ENCODE results near the gene TMEM41A. TPM values are rescaled to one million over a fixed set of nuclear protein-coding genes. Genes with fewer than 3 reads are reported as not detected.

TMEM41A gene
- total RNA-seq, 1 experiment from 2014 or later, result 30.2 TPM

GRCh38 chr3:185517387-185518130 is 18.7 kb upstream of the TMEM41A start:
- ATAC-seq, result no peak
- ChIA-PET POLR2A (interaction anchor here (0.7 kb wide), 1 partner anchor 695 kb away, joined by 3 read pairs; no protein-coding TSS in a partner anchor), CTCF (no interaction called here)
- Histone ChIP-seq H3K4me1 (ENCODE audit: control insufficient read depth, insufficient read depth, low read length) (no peaks in the 10 kb centered on the region), H3K36me3 (ENCODE audit: control insufficient read depth, insufficient read depth, low read length) (no peaks in the 10 kb centered on the region), H3K9me3 (ENCODE audit: control insufficient read depth, insufficient read depth, low read depth, low read length) (no peaks in the 10 kb centered on the region), H3K4me3 (ENCODE audit: low read depth in 2 of 2, low read length in 2 of 2) (no peak overlapping the region), H3K27me3 (ENCODE audit: control insufficient read depth, insufficient read depth, low read length) (no peaks in the 10 kb centered on the region), H3K27ac (ENCODE audit: low read length) (no peak overlapping the region)
- in situ Hi-C loops (cut with HindIII; ENCODE audit: low pct_unique_long_range_greater_than_20kb, low sequenced_read_pairs), result no loop called here
- intact Hi-C loops (cut with micrococcal nuclease; ENCODE audit: unreplicated experiment), result no loop called here
- no peak for DNase-seq (ENCODE audit: low read depth, low spot score)
- TF ChIP-seq SIN3A (IDR thresholded peaks at IDR 0.05; ENCODE audit: borderline replicate concordance, insufficient read depth, low read depth, low read length) (no peak), TCF7L2 (IDR thresholded peaks at IDR 0.05; ENCODE audit: low read depth, low read length) (no peak)
- BruUV-seq (replicated peaks), result no TSS peak

GRCh38 chr3:185511711-185512110 is 12.9 kb upstream of the TMEM41A start:
- TF ChIP-seq TCF7L2 (IDR thresholded peaks at IDR 0.05; ENCODE audit: low read depth, low read length) (no peak), POLR2AphosphoS5 (IDR thresholded peaks at IDR 0.05; ENCODE audit: low read depth, low read length) (no peak)
- DNase-seq (ENCODE audit: low read depth, low spot score) (no peak), ATAC-seq (no peak)
- in situ Hi-C loops (cut with HindIII; ENCODE audit: low pct_unique_long_range_greater_than_20kb, low sequenced_read_pairs), result no loop called here
- no peak overlapping the region for H3K27ac ChIP-seq (ENCODE audit: low read length)
- no TSS peak for BruUV-seq (replicated peaks)
- no peaks in the 10 kb centered on the region for H3K36me3 ChIP-seq (ENCODE audit: control insufficient read depth, insufficient read depth, low read length)
- H3K9me3 ChIP-seq (ENCODE audit: control insufficient read depth, insufficient read depth, low read depth, low read length), result no peaks in the 10 kb centered on the region
- no peaks in the 10 kb centered on the region for H3K27me3 ChIP-seq (ENCODE audit: control insufficient read depth, insufficient read depth, low read length)
- POLR2A ChIA-PET, result no interaction called here
- CTCF ChIA-PET, result no interaction called here
- H3K4me3 ChIP-seq (ENCODE audit: low read depth in 2 of 2, low read length in 2 of 2), result no peak overlapping the region
- intact Hi-C loops (cut with micrococcal nuclease; ENCODE audit: unreplicated experiment), result no loop called here
- no peaks in the 10 kb centered on the region for H3K4me1 ChIP-seq (ENCODE audit: control insufficient read depth, insufficient read depth, low read length)

- ChIA-PET POLR2A (interaction anchor here (0.7 kb wide), 1 partner anchor 12 kb away, joined by 3 read pairs; no protein-coding TSS in a partner anchor), CTCF (no interaction called here)
- in situ Hi-C loops (cut with HindIII; ENCODE audit: low pct_unique_long_range_greater_than_20kb, low sequenced_read_pairs), result no loop called here
- no peak for TF ChIP-seq CTCF (IDR thresholded peaks at IDR 0.05)
- no peak for TF ChIP-seq REST (IDR thresholded peaks at IDR 0.05; ENCODE audit: insufficient read depth in 1 of 2, low read depth in 2 of 2, low read length in 1 of 2)
- TF ChIP-seq TCF7L2 (IDR thresholded peaks at IDR 0.05; ENCODE audit: low read depth, low read length), result no peak
- no peak for TF ChIP-seq POLR2AphosphoS5 (IDR thresholded peaks at IDR 0.05; ENCODE audit: low read depth, low read length)
- TF ChIP-seq SIN3A (IDR thresholded peaks at IDR 0.05; ENCODE audit: borderline replicate concordance, insufficient read depth, low read depth, low read length), result no peak
- ATAC-seq (no peak), DNase-seq (ENCODE audit: low read depth, low spot score) (no peak)
- BruUV-seq (replicated peaks), result TSS peak; percentile 75
- no peak overlapping the region for H3K4me3 ChIP-seq (ENCODE audit: low read depth in 2 of 2, low read length in 2 of 2)
- H3K27me3 ChIP-seq (ENCODE audit: control insufficient read depth, insufficient read depth, low read length), result no peaks in the 10 kb centered on the region
- no peaks in the 10 kb centered on the region for H3K9me3 ChIP-seq (ENCODE audit: control insufficient read depth, insufficient read depth, low read depth, low read length)
- intact Hi-C loops (cut with micrococcal nuclease; ENCODE audit: unreplicated experiment), result no loop called here
- H3K36me3 ChIP-seq (ENCODE audit: control insufficient read depth, insufficient read depth, low read length), result no peaks in the 10 kb centered on the region
- no peak overlapping the region for H3K27ac ChIP-seq (ENCODE audit: low read length)
- no peaks in the 10 kb centered on the region for H3K4me1 ChIP-seq (ENCODE audit: control insufficient read depth, insufficient read depth, low read length)
Measured at GRCh38 chr3:185508335-185508991, 9.6 kb upstream of the TMEM41A start.

Data from Panc1 (cell line).